Activated CD4-positive, CD25-positive, alpha-beta regulatory T cell (primary cell): ENCODE results near the gene CRAT.

ENCODE experiments used
- DNase-seq, 4 experiments: peaks; one replicate each; lab custom pipeline; 2025; lab: John Stamatoyannopoulos, UW

The CRAT gene

GRCh38 chr9:129109952-129110739 is 447 bp downstream of the CRAT start:
- DNase-seq: no peak

GRCh38 chr9:129109537-129109903 is 1.1 kb downstream of the CRAT start:
- no peak for DNase-seq

- DNase-seq: no peak
These were observed 1.6 kb downstream of the CRAT start for GRCh38 chr9:129108805-129109536.

GRCh38 chr9:129108083-129108804 is 2.3 kb downstream of the CRAT start:
- DNase-seq: no peak

- DNase-seq: no peak
These were observed 2.9 kb downstream of the CRAT start for GRCh38 chr9:129107651-129108050.

- no peak for DNase-seq
These were observed 4.5 kb downstream of the CRAT start for GRCh38 chr9:129105857-129106694.

GRCh38 chr9:129104051-129104450 is 6.5 kb downstream of the CRAT start:
- no peak for DNase-seq

- DNase-seq: no peak
These were observed 7.0 kb downstream of the CRAT start for GRCh38 chr9:129103595-129103965.

- DNase-seq: no peak
These were observed 7.6 kb downstream of the CRAT start for GRCh38 chr9:129102791-129103594.

- DNase-seq: no peak
These were observed 8.5 kb downstream of the CRAT start for GRCh38 chr9:129102095-129102525.

GRCh38 chr9:129101279-129101678 is 9.3 kb downstream of the CRAT start:
- no peak for DNase-seq

GRCh38 chr9:129100383-129101169 is 10.0 kb downstream of the CRAT start:
- no peak for DNase-seq

- no peak for DNase-seq
These were observed 12.3 kb downstream of the CRAT start for GRCh38 chr9:129098328-129098727.

GRCh38 chr9:129097671-129098306 is 12.8 kb downstream of the CRAT start:
- no peak for DNase-seq

- DNase-seq: no peak
These were observed 14.7 kb downstream of the CRAT start for GRCh38 chr9:129095908-129096307.

- no peak for DNase-seq
These were observed 15.4 kb downstream of the CRAT start for GRCh38 chr9:129095170-129095667.

- DNase-seq: no peak
These were observed 16.0 kb downstream of the CRAT start for GRCh38 chr9:129094387-129095169.

GRCh38 chr9:129093602-129094386 is 16.8 kb downstream of the CRAT start:
- DNase-seq: no peak
